ENCODE measurements around the gene XPC. TPM values are rescaled to one million over a fixed set of nuclear protein-coding genes. Genes with fewer than 3 reads are reported as not detected.
A peak's percentile ranks its signal among the peaks of the same experiment; 100 is the strongest.

The XPC gene
- total RNA-seq, 1 experiment from 2014 or later, result 57.2 TPM

DNA sequence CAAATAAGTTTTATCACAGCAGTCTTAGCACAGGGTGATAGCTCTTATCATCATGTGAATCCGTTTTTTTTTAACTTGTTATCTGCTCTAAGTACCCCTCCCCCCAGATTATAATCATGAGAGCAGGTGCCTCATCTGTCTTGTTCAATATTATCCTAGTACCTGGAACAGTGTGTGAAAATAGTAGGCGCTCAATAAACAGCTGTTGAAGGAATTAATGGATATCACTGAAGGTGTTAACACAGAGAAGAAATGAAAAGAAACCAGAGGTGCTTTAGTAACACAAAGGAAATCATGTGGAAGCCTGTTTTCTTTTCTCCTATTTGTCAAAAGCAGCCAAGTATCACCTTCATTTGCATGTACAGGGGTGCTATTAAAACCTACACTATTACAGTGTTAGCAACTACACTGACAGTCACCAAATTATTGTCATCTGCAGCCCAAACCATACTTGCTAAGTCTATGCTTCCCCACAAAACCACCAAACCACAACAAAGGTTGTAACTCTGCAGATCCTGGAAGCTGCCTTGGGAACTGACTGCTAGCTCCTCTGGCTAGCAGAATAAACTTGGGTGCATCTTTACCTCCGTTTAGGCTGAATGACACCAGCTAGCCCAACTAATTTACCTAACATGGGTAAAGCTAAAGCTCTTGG is 2.9 kb downstream of the XPC start:
- peaks cover 22% of the 10 kb centered on the region for H3K36me3 ChIP-seq (ENCODE audit: insufficient read depth, low read length, poor library complexity, severe bottlenecking)
- H3K27me3 ChIP-seq (replicated peaks; ENCODE audit: insufficient read depth, low read depth, low read length, poor library complexity), result no peaks in the 10 kb centered on the region
- no peak overlapping the region for H3K27ac ChIP-seq (ENCODE audit: low read depth, low read length, poor library complexity, severe bottlenecking)
- DNase-seq (ENCODE audit: low spot score), result no peak
- intact Hi-C loops (cut with micrococcal nuclease; ENCODE audit: unreplicated experiment), result loop anchor here (5.0 to 10.0 kb wide), 2 partner anchors 48 to 769 kb away; partner anchors contain the start of genes NR2C2 and TMEM43
- ChIA-PET CTCF (no interaction called here), POLR2A (ENCODE audit: low non-redundant PET) (interaction anchor here (0.6 kb wide), 1 partner anchor 17 kb away, joined by 4 read pairs; no protein-coding TSS in a partner anchor)
- peaks cover 33% of the 10 kb centered on the region for H3K4me1 ChIP-seq (ENCODE audit: insufficient read depth, low read length, poor library complexity, severe bottlenecking)
- no TSS peak for BruUV-seq (replicated peaks)
- TF ChIP-seq, protein P1, sequence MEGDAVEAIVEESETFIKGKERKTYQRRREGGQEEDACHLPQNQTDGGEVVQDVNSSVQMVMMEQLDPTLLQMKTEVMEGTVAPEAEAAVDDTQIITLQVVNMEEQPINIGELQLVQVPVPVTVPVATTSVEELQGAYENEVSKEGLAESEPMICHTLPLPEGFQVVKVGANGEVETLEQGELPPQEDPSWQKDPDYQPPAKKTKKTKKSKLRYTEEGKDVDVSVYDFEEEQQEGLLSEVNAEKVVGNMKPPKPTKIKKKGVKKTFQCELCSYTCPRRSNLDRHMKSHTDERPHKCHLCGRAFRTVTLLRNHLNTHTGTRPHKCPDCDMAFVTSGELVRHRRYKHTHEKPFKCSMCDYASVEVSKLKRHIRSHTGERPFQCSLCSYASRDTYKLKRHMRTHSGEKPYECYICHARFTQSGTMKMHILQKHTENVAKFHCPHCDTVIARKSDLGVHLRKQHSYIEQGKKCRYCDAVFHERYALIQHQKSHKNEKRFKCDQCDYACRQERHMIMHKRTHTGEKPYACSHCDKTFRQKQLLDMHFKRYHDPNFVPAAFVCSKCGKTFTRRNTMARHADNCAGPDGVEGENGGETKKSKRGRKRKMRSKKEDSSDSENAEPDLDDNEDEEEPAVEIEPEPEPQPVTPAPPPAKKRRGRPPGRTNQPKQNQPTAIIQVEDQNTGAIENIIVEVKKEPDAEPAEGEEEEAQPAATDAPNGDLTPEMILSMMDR (conservative IDR thresholded peaks at IDR 0.05; ENCODE audit: low read depth, low read length), result no peak
- TF ChIP-seq EZH2 (IDR thresholded peaks at IDR 0.05; ENCODE audit: borderline replicate concordance, low read depth, low read length, poor library complexity, severe bottlenecking), result no peak
- no peaks in the 10 kb centered on the region for H3K9me3 ChIP-seq (ENCODE audit: low read depth, low read length, poor library complexity, severe bottlenecking)
- no peak overlapping the region for H3K4me3 ChIP-seq (ENCODE audit: low read depth, low read length, poor library complexity, severe bottlenecking)

DNA sequence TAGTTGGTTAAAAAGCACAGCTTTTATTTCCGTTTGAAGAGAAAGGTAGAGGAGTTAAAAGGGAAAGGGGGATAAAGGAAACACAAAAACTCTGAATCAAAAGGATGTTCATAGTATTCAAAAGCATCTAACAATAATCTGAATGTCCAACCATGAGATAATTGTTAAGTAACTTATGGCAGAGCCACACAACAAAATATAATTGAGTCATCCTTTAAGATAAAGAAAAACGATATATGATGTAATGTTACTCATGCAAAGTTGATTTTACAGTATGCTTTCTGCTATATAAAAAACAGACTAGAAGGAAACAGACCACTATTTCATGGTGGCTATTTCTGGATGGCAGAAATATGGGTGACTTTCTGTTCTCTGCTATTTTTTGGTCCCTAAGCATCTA is 3.9 kb downstream of the XPC start:
- intact Hi-C loops (cut with micrococcal nuclease; ENCODE audit: unreplicated experiment), result loop anchor here (10.0 kb wide), 1 partner anchor 770 kb away; the partner anchor contains the start of gene NR2C2
- BruUV-seq (replicated peaks), result no TSS peak
- ChIA-PET CTCF (no interaction called here), POLR2A (ENCODE audit: low non-redundant PET) (no interaction called here)
- peak overlapping the region; percentile 43 for H3K27ac ChIP-seq (ENCODE audit: low read depth, low read length, poor library complexity, severe bottlenecking)
- TF ChIP-seq EZH2 (IDR thresholded peaks at IDR 0.05; ENCODE audit: borderline replicate concordance, low read depth, low read length, poor library complexity, severe bottlenecking), result no peak
- TF ChIP-seq, protein P1 (conservative IDR thresholded peaks at IDR 0.05; ENCODE audit: low read depth, low read length), result no peak
- peaks cover 32% of the 10 kb centered on the region for H3K36me3 ChIP-seq (ENCODE audit: insufficient read depth, low read length, poor library complexity, severe bottlenecking)
- peaks cover 35% of the 10 kb centered on the region for H3K4me1 ChIP-seq (ENCODE audit: insufficient read depth, low read length, poor library complexity, severe bottlenecking)
- H3K9me3 ChIP-seq (ENCODE audit: low read depth, low read length, poor library complexity, severe bottlenecking), result no peaks in the 10 kb centered on the region
- no peak for DNase-seq (ENCODE audit: low spot score)
- H3K27me3 ChIP-seq (replicated peaks; ENCODE audit: insufficient read depth, low read depth, low read length, poor library complexity), result no peaks in the 10 kb centered on the region
- H3K4me3 ChIP-seq (ENCODE audit: low read depth, low read length, poor library complexity, severe bottlenecking), result no peak overlapping the region

DNA sequence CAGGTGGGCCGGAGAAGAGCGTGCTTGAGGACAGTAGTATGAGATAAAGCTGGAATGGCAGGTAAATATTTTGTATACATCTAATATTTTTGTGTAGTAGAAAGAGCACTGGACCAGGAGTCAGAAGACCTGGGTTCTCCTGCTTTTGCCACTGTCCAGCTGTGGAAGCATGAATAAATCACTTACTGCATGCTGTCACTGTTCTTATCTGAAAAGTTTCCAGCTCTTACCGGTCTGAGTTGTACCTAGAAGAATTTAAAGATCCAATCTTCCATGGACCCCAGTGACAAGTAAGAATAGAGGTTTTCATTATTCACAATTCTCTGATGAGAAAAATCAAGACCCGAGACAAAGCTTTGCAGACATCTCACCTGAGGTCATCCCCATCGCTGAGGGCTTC is 5.9 kb downstream of the XPC start:
- Histone ChIP-seq H3K36me3 (ENCODE audit: insufficient read depth, low read length, poor library complexity, severe bottlenecking) (peaks cover 52% of the 10 kb centered on the region), H3K4me1 (ENCODE audit: insufficient read depth, low read length, poor library complexity, severe bottlenecking) (peaks cover 31% of the 10 kb centered on the region), H3K27ac (ENCODE audit: low read depth, low read length, poor library complexity, severe bottlenecking) (peak overlapping the region; percentile 84), H3K4me3 (ENCODE audit: low read depth, low read length, poor library complexity, severe bottlenecking) (no peak overlapping the region), H3K27me3 (replicated peaks; ENCODE audit: insufficient read depth, low read depth, low read length, poor library complexity) (no peaks in the 10 kb centered on the region), H3K9me3 (ENCODE audit: low read depth, low read length, poor library complexity, severe bottlenecking) (no peaks in the 10 kb centered on the region)
- no peak for DNase-seq (ENCODE audit: low spot score)
- ChIA-PET POLR2A (ENCODE audit: low non-redundant PET) (no interaction called here), CTCF (no interaction called here)
- intact Hi-C loops (cut with micrococcal nuclease; ENCODE audit: unreplicated experiment), result loop anchor here (10.0 kb wide), 1 partner anchor 772 kb away; the partner anchor contains the start of gene NR2C2
- no peak for TF ChIP-seq EZH2 (IDR thresholded peaks at IDR 0.05; ENCODE audit: borderline replicate concordance, low read depth, low read length, poor library complexity, severe bottlenecking)
- TF ChIP-seq, protein P1 (conservative IDR thresholded peaks at IDR 0.05; ENCODE audit: low read depth, low read length), result no peak
- no TSS peak for BruUV-seq (replicated peaks)
